ENCODE data around the gene HFM1. TPM values are rescaled to one million over a fixed set of nuclear protein-coding genes. Genes with fewer than 3 reads are reported as not detected.

The HFM1 gene
- polyA plus RNA-seq, 3 donors: not detected

GRCh38 chr1:91261655-91262054 lies 143.0 kb downstream of the HFM1 start:
- TF ChIP-seq CTCF (IDR thresholded peaks at IDR 0.05): no peak
- no peaks in the 10 kb centered on the region for H3K36me3 ChIP-seq (replicated peaks in 1 of 2; ENCODE audit: control insufficient read depth in 1 of 2, insufficient read depth in 2 of 2, low read length in 2 of 2)
- H3K4me3 ChIP-seq (replicated peaks in 1 of 3; ENCODE audit: low read depth in 2 of 3, low read length in 3 of 3): no peak overlapping the region
- H3K36me3 Mint-ChIP-seq: no peaks in the 10 kb centered on the region
- no peak overlapping the region for H3K4me2 ChIP-seq (replicated peaks; ENCODE audit: extremely low read depth, low read length, poor library complexity, severe bottlenecking)
- no peak overlapping the region for H3K4me3 Mint-ChIP-seq
- DNase-seq: no peak
- peaks cover 0 to 5% (median 2%) of the 10 kb centered on the region in 7 donors for H3K9me3 Mint-ChIP-seq
- H4K20me1 ChIP-seq (ENCODE audit: insufficient read depth, low read length): no peaks in the 10 kb centered on the region
- H3K9me3 ChIP-seq (replicated peaks in 1 of 2; ENCODE audit: control insufficient read depth in 1 of 2, insufficient read depth in 1 of 2, low read length in 2 of 2): no peaks in the 10 kb centered on the region
- no peak overlapping the region for H3K27ac ChIP-seq (ENCODE audit: low read depth in 1 of 2, low read length in 2 of 2)
- no peaks in the 10 kb centered on the region for H3K79me2 ChIP-seq (ENCODE audit: insufficient read depth, low read length)
- H2AFZ ChIP-seq (ENCODE audit: insufficient read depth, low read depth, low read length, poor library complexity, severe bottlenecking): no peak overlapping the region
- no peak overlapping the region for H3K27ac Mint-ChIP-seq
- no peak overlapping the region for H3K9ac ChIP-seq (ENCODE audit: insufficient read depth, low read length, poor library complexity, severe bottlenecking)
- no peaks in the 10 kb centered on the region for H3K27me3 ChIP-seq (ENCODE audit: control insufficient read depth in 2 of 2, insufficient read depth in 2 of 2, low read length in 2 of 2)
- no CpG with 5 or more reads among the region's 2 CpGs for WGBS (ENCODE audit: insufficient coverage)
- no peaks in the 10 kb centered on the region for H3K4me1 ChIP-seq (ENCODE audit: control insufficient read depth in 1 of 2, insufficient read depth in 2 of 2, low read length in 2 of 2)
- intact Hi-C loops (cut with micrococcal nuclease): no loop called here
- peaks cover 0 to 3% (median 1%) of the 10 kb centered on the region in 3 donors for H3K27me3 Mint-ChIP-seq (ENCODE audit: low read depth in 3 of 3)
- no peaks in the 10 kb centered on the region for H3K4me1 Mint-ChIP-seq

- intact Hi-C loops (cut with micrococcal nuclease): no loop called here
- H3K27me3 ChIP-seq (ENCODE audit: control insufficient read depth in 2 of 2, insufficient read depth in 2 of 2, low read length in 2 of 2): no peaks in the 10 kb centered on the region
- no peak overlapping the region for H3K4me3 ChIP-seq (replicated peaks in 1 of 3; ENCODE audit: low read depth in 2 of 3, low read length in 3 of 3)
- no peak overlapping the region for H3K9ac ChIP-seq (ENCODE audit: insufficient read depth, low read length, poor library complexity, severe bottlenecking)
- no peak overlapping the region for H2AFZ ChIP-seq (ENCODE audit: insufficient read depth, low read depth, low read length, poor library complexity, severe bottlenecking)
- Mint-ChIP-seq H3K36me3 (no peaks in the 10 kb centered on the region), H3K27ac (no peak overlapping the region), H3K4me3 (no peak overlapping the region), H3K27me3 (ENCODE audit: low read depth in 3 of 3) (peaks cover 0 to 2% (median 1%) of the 10 kb centered on the region in 3 donors), H3K9me3 (peaks cover 0 to 3% (median 0%) of the 10 kb centered on the region in 7 donors), H3K4me1 (no peaks in the 10 kb centered on the region)
- H3K9me3 ChIP-seq (replicated peaks in 1 of 2; ENCODE audit: control insufficient read depth in 1 of 2, insufficient read depth in 1 of 2, low read length in 2 of 2): no peaks in the 10 kb centered on the region
- H3K4me1 ChIP-seq (ENCODE audit: control insufficient read depth in 1 of 2, insufficient read depth in 2 of 2, low read length in 2 of 2): no peaks in the 10 kb centered on the region
- no peaks in the 10 kb centered on the region for H4K20me1 ChIP-seq (ENCODE audit: insufficient read depth, low read length)
- no peak overlapping the region for H3K4me2 ChIP-seq (replicated peaks; ENCODE audit: extremely low read depth, low read length, poor library complexity, severe bottlenecking)
- H3K27ac ChIP-seq (ENCODE audit: low read depth in 1 of 2, low read length in 2 of 2): no peak overlapping the region
- no peaks in the 10 kb centered on the region for H3K79me2 ChIP-seq (ENCODE audit: insufficient read depth, low read length)
- no peak for DNase-seq
- no peak for TF ChIP-seq CTCF (IDR thresholded peaks at IDR 0.05)
- no peaks in the 10 kb centered on the region for H3K36me3 ChIP-seq (replicated peaks in 1 of 2; ENCODE audit: control insufficient read depth in 1 of 2, insufficient read depth in 2 of 2, low read length in 2 of 2)
- 88% methylated on average over 1 of the region's 3 CpGs for WGBS (ENCODE audit: insufficient coverage)
Measured at GRCh38 chr1:91245435-91245834, 159.2 kb downstream of the HFM1 start.

All from CD14-positive monocyte (primary cell).